Endothelial cell of umbilical vein (primary cell): ENCODE measurements around the gene SIX5.

Experiments
- JUN ChIP-seq: IDR thresholded peaks from 2 replicates; pipeline ENCODE4 v1.6.1; 2011; ENCODE audit warnings: borderline replicate concordance, low read depth; ENCODE audit not compliant: insufficient read length, insufficient read depth
- POLR2A ChIP-seq: IDR thresholded peaks from 2 replicates; pipeline ENCODE4 v1.6.1; 2012; ENCODE audit warnings: low read depth, mild to moderate bottlenecking, control low read depth, low read length
- POLR2AphosphoS5 ChIP-seq: IDR thresholded peaks from 2 replicates; pipeline ENCODE4 v1.6.1; 2012; ENCODE audit warnings: low read depth, mild to moderate bottlenecking, control low read depth, low read length, moderate library complexity; ENCODE audit not compliant: insufficient read depth
- TF ChIP-seq, protein P1 (sequence below), 2 donors: IDR thresholded peaks; 1 replicate in 1 of 2; 2 replicates in 1 of 2; pipeline ENCODE4 v1.5.1; 2011; ENCODE audit warnings: low read length in 2 of 2, mild to moderate bottlenecking in 2 of 2, moderate library complexity in 2 of 2, control low read depth in 1 of 2, inconsistent platforms in 1 of 2, low read depth in 1 of 2; ENCODE audit not compliant: insufficient read depth in 1 of 2; ENCODE audit errors: extremely low read depth in 1 of 2

DNA sequence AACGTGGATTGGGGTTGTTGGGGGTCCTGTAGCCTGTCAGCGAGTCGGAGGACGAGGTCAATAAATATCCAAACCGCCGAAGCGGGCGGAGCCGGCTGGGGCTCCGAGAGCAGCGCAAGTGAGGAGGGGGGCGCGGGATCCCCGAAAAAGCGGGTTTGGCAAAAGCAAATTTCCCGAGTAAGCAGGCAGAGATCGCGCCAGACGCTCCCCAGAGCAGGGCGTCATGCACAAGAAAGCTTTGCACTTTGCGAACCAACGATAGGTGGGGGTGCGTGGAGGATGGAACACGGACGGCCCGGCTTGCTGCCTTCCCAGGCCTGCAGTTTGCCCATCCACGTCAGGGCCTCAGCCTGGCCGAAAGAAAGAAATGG, 754 bp upstream of the SIX5 start:
- TF ChIP-seq, protein P1, sequence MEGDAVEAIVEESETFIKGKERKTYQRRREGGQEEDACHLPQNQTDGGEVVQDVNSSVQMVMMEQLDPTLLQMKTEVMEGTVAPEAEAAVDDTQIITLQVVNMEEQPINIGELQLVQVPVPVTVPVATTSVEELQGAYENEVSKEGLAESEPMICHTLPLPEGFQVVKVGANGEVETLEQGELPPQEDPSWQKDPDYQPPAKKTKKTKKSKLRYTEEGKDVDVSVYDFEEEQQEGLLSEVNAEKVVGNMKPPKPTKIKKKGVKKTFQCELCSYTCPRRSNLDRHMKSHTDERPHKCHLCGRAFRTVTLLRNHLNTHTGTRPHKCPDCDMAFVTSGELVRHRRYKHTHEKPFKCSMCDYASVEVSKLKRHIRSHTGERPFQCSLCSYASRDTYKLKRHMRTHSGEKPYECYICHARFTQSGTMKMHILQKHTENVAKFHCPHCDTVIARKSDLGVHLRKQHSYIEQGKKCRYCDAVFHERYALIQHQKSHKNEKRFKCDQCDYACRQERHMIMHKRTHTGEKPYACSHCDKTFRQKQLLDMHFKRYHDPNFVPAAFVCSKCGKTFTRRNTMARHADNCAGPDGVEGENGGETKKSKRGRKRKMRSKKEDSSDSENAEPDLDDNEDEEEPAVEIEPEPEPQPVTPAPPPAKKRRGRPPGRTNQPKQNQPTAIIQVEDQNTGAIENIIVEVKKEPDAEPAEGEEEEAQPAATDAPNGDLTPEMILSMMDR (IDR thresholded peaks at IDR 0.05; ENCODE audit: extremely low read depth in 1 of 2, insufficient read depth in 1 of 2, low read depth in 1 of 2, low read length in 2 of 2), result no peak
- TF ChIP-seq POLR2A (no peak), JUN (no peak), POLR2AphosphoS5 (no peak)
